Measurements from ENCODE around the gene REC8.

REC8 gene

GRCh38 chr14:24150993-24151392 is 20.9 kb upstream of the REC8 start:
- Histone ChIP-seq H3K27ac (ENCODE audit: low read length) (no peak overlapping the region), H3K27me3 (ENCODE audit: insufficient read depth, low read length, poor library complexity) (no peaks in the 10 kb centered on the region), H4K20me1 (ENCODE audit: insufficient read depth, low read length) (peaks cover 23% of the 10 kb centered on the region), H3K9ac (ENCODE audit: low read depth, low read length) (no peak overlapping the region), H3K36me3 (ENCODE audit: insufficient read depth, low read length) (peaks cover 71% of the 10 kb centered on the region), H2AFZ (ENCODE audit: low read depth, low read length) (no peak overlapping the region), H3K79me2 (ENCODE audit: insufficient read depth, low read length) (peaks cover 30% of the 10 kb centered on the region), H3K4me3 (ENCODE audit: low read depth in 1 of 2, low read length in 2 of 2) (no peak overlapping the region), H3K4me2 (ENCODE audit: insufficient read depth, low read length) (no peak overlapping the region), H3K4me1 (ENCODE audit: insufficient read depth, low read length) (peaks cover 26% of the 10 kb centered on the region), H3K9me3 (ENCODE audit: insufficient read depth, low read length, severe bottlenecking) (no peaks in the 10 kb centered on the region)
- no peak for DNase-seq
- no peak for TF ChIP-seq EZH2 (IDR thresholded peaks at IDR 0.05; ENCODE audit: borderline replicate concordance, low read depth, low read length, severe bottlenecking)
- TF ChIP-seq CTCF (IDR thresholded peaks at IDR 0.05; ENCODE audit: borderline replicate concordance, extremely low read depth, low read length, poor library complexity, severe bottlenecking) = no peak
- no peak for ATAC-seq (ENCODE audit: insufficient read depth, low read depth)

GRCh38 chr14:24151404-24152080 is 20.3 kb upstream of the REC8 start:
- Histone ChIP-seq H3K9me3 (ENCODE audit: insufficient read depth, low read length, severe bottlenecking) (no peaks in the 10 kb centered on the region), H3K27ac (ENCODE audit: low read length) (no peak overlapping the region), H3K4me1 (ENCODE audit: insufficient read depth, low read length) (peaks cover 24% of the 10 kb centered on the region), H3K27me3 (ENCODE audit: insufficient read depth, low read length, poor library complexity) (no peaks in the 10 kb centered on the region), H3K36me3 (ENCODE audit: insufficient read depth, low read length) (peaks cover 75% of the 10 kb centered on the region), H2AFZ (ENCODE audit: low read depth, low read length) (no peak overlapping the region), H3K79me2 (ENCODE audit: insufficient read depth, low read length) (peaks cover 26% of the 10 kb centered on the region), H3K9ac (ENCODE audit: low read depth, low read length) (no peak overlapping the region), H4K20me1 (ENCODE audit: insufficient read depth, low read length) (peaks cover 23% of the 10 kb centered on the region), H3K4me3 (ENCODE audit: low read depth in 1 of 2, low read length in 2 of 2) (no peak overlapping the region), H3K4me2 (ENCODE audit: insufficient read depth, low read length) (no peak overlapping the region)
- no peak for ATAC-seq (ENCODE audit: insufficient read depth, low read depth)
- TF ChIP-seq CTCF (IDR thresholded peaks at IDR 0.05; ENCODE audit: borderline replicate concordance, extremely low read depth, low read length, poor library complexity, severe bottlenecking) = no peak
- TF ChIP-seq EZH2 (IDR thresholded peaks at IDR 0.05; ENCODE audit: borderline replicate concordance, low read depth, low read length, severe bottlenecking) = no peak
- no peak for DNase-seq

GRCh38 chr14:24155100-24155499 is 16.8 kb upstream of the REC8 start:
- Histone ChIP-seq H3K27ac (ENCODE audit: low read length) (no peak overlapping the region), H3K27me3 (ENCODE audit: insufficient read depth, low read length, poor library complexity) (no peaks in the 10 kb centered on the region), H3K4me3 (ENCODE audit: low read depth in 1 of 2, low read length in 2 of 2) (no peak overlapping the region), H3K9me3 (ENCODE audit: insufficient read depth, low read length, severe bottlenecking) (no peaks in the 10 kb centered on the region), H4K20me1 (ENCODE audit: insufficient read depth, low read length) (peaks cover 4% of the 10 kb centered on the region; the same call in 1 of the 2 replicates), H3K36me3 (ENCODE audit: insufficient read depth, low read length) (peaks cover 78% of the 10 kb centered on the region), H3K79me2 (ENCODE audit: insufficient read depth, low read length) (no peaks in the 10 kb centered on the region; the same call in 1 of the 2 replicates), H2AFZ (ENCODE audit: low read depth, low read length) (no peak overlapping the region), H3K4me1 (ENCODE audit: insufficient read depth, low read length) (peaks cover under 1% of the 10 kb centered on the region; the same call in 1 of the 2 replicates), H3K4me2 (ENCODE audit: insufficient read depth, low read length) (no peak overlapping the region), H3K9ac (ENCODE audit: low read depth, low read length) (no peak overlapping the region)
- no peak for ATAC-seq (ENCODE audit: insufficient read depth, low read depth)
- DNase-seq = no peak
- TF ChIP-seq CTCF (IDR thresholded peaks at IDR 0.05; ENCODE audit: borderline replicate concordance, extremely low read depth, low read length, poor library complexity, severe bottlenecking) (no peak), EZH2 (IDR thresholded peaks at IDR 0.05; ENCODE audit: borderline replicate concordance, low read depth, low read length, severe bottlenecking) (no peak)

Data from DND-41 (cell line).